Activated CD8-positive, alpha-beta memory T cell treated with anti-CD3 and anti-CD28 coated beads, Interleukin-2, amount 50 U/mL, for 4 hours (primary cell): ENCODE results near the gene DYNLRB2.
A peak's percentile ranks its signal among the peaks of the same experiment; 100 is the strongest.

Experiments
- DNase-seq: peaks from one replicate; pipeline ENCODE4 v3.0.0-alpha.2; 2020

Gene DYNLRB2

DNA sequence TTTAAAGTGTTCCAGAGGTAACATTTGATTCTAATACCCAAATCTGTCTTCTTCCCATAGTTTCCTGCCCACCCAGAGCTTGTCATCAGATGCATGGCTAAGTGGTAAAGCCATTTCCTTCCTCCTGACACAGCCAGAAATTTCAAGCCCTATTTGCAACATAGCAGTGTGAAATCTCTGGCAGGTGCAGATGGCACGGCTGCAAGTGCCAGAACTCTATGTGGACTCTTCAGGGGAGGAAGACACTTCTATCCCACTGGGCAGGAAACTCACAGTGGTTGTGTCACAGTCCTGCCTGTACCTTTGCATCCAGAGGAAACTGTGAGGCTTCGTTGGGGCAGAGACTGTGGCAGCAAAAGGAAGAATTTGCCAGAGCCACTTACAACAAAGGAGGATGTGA lies 13.2 kb downstream of the DYNLRB2 start:
- DNase-seq, result no peak

- DNase-seq, result no peak
Observed at GRCh38 chr16:80556481-80556880, 15.7 kb downstream of the DYNLRB2 start.

DNA sequence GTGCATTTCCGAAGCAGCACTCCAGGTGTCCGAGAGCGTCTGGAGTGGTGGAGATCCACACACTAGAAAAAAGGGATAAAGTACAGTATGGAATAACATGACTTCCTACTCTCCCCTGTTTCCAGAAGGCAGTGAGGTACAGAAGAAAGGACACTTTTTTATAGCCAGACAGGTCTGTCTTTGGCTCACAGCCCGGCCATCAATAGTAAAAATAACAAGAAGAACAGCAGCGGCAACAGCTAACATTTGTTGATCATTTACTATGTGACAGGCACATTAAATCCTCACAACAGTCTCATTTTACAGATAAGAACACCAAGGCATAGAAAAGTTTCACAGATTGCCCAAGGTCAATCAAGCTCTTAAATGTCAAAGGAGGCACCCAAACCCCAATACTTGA lies 16.2 kb downstream of the DYNLRB2 start:
- no peak for DNase-seq

DNA sequence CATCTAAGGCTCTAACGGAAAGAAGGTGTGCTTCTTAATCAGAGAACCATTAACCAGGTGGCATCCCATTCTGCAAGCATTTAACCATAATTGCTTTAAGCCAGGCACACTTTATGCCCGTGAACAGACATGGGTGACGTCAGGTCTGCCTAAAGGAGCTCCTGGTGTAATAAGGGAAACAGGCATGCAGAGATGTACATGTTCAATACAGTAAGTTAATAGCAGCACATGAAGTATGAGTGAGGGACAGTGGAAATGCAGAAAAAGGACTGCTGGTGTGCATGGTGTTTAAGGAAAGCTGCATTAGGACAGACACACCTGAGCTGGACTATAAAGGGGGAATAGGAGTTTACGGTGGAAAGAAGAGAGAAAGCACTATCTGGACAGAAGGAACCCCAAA lies 18.6 kb downstream of the DYNLRB2 start:
- no peak for DNase-seq

DNA sequence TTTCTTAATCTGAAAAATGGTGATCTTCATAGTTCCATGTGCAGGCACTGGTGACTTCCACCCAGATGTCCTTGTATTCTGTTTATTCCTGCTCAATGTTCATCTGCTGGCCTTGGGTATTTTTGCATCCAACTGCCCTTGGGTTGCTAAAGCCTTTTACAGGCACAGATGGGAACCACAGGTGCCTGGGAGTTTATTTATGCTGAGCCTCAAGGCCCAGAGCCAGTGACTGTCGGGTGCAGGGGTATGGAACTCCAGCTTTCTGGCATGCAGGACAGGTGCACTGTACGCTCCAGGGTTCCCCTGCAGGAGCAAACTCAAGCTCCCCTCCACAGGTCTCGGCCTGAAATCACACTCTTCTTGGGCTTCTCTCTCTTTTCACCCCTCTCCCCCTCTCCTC lies 22.3 kb downstream of the DYNLRB2 start:
- no peak for DNase-seq

- DNase-seq, result no peak
Observed at GRCh38 chr16:80564394-80564793, 23.6 kb downstream of the DYNLRB2 start.

- DNase-seq, result peak; percentile 64
Observed at GRCh38 chr16:80569440-80570105, 28.8 kb downstream of the DYNLRB2 start.

GRCh38 chr16:80570106-80570478 lies 29.3 kb downstream of the DYNLRB2 start:
- DNase-seq, result no peak

- no peak for DNase-seq
Observed at GRCh38 chr16:80573700-80574120, 32.9 kb downstream of the DYNLRB2 start.

GRCh38 chr16:80576343-80576912 lies 35.6 kb downstream of the DYNLRB2 start:
- no peak for DNase-seq

GRCh38 chr16:80577485-80578280 lies 36.9 kb downstream of the DYNLRB2 start:
- no peak for DNase-seq

- peak; percentile 45 for DNase-seq
Observed at GRCh38 chr16:80580109-80580832, 39.5 kb downstream of the DYNLRB2 start.

- DNase-seq, result no peak
Observed at GRCh38 chr16:80583466-80583865, 42.7 kb downstream of the DYNLRB2 start.

GRCh38 chr16:80585764-80586163 lies 45.0 kb downstream of the DYNLRB2 start:
- no peak for DNase-seq

GRCh38 chr16:80586476-80586875 lies 45.7 kb downstream of the DYNLRB2 start:
- no peak for DNase-seq

- no peak for DNase-seq
Observed at GRCh38 chr16:80587071-80587470, 46.3 kb downstream of the DYNLRB2 start.

- no peak for DNase-seq
Observed at GRCh38 chr16:80591071-80591915, 50.5 kb downstream of the DYNLRB2 start.

DNA sequence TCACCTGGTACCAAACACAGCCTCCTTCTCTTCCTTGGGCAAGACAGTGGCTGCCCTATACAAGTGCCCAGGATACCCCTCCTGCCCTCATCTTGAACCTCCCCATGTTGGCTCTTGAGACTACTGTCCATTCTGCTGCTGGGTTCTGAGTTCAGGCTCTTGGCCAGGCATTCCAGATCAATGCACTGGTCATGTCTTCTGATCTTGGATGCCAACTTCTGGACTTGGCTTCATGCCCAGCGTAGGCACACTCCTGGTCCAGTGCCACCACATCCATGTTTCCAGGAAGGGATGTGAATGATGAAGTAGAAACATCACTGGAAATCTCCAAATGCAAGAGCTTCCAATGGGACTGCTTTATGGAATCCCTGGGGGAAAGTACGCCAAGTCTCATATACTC lies 51.5 kb downstream of the DYNLRB2 start:
- no peak for DNase-seq

- DNase-seq, result no peak
Observed at GRCh38 chr16:80594756-80595155, 54.0 kb downstream of the DYNLRB2 start.

- no peak for DNase-seq
Observed at GRCh38 chr16:80596507-80597207, 55.9 kb downstream of the DYNLRB2 start.

DNA sequence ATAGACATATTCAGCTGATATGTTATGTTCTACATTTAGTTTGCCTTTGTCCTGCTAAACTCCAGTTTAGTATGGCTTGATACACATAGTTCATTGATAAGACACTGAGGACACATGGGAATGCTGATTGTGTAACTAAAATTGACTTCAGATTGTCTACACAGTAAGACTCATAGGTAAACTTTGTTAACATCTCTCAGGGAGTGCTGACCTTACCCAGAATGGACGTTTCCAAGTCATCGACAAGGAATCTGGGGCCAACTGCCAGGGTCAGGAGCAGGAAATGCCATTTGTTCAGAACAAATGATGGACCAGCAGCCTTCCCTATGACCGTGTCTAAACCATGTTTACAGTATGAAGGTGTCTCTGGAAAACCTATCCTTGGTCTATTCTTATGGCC lies 58.7 kb downstream of the DYNLRB2 start:
- DNase-seq, result no peak
